ENCODE data around the gene EGR2. TPM values are rescaled to one million over a fixed set of nuclear protein-coding genes. Genes with fewer than 3 reads are reported as not detected.

The EGR2 gene
- 3.7 TPM for total RNA-seq

DNA sequence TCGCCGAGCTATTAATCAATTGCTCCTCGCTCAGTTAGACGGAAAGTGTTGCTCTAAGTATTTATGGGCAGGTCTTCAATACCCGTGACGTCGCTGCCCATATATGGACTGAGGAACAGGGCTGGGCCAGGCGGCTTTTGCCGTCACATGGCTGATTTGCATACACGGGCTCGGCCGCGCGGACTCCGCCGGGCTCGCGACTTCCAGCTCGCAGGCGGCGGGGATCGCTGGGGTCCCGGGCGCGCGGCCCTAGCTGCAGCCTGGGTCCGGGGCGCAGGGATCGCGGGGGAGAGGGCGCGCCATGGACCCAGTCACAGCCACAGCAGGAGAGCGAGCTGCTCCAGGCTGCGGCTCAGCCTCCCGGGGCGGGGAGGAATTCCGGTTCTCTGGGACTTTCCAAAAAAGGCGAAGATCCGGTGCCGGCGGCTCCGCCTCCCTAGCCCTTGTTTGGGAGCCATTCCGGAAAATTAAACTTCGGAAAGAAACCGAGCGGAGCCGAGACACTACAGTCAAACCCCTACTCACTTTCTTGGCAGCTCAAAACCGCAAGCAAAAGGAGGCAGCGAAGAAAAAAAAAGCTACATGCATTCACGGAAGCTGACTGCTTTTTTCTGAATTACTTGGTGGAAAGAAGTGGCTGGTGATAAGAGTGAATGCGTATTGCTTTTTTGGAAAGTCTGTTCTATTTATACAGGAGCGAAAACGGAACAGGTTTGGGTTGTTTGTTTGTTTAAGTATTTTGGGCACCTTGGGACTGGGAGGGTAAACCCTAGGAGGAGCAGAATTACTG is at the start of gene EGR2:
TSS of gene EGR2 (minus strand) at position 36 of the 790 bp plus-strand sequence. CDS start 337 bp downstream, outside the sequence.
- Histone ChIP-seq H3K36me3 (ENCODE audit: control insufficient read depth in 3 of 3, insufficient read depth in 3 of 3, low read length in 3 of 3) (no peaks in the 10 kb centered on the region), H3K9ac (ENCODE audit: low read depth in 1 of 3, low read length in 3 of 3) (peak within 1 kb of the TSS; percentile 75 to 90 (median 87)), H3K4me3 (ENCODE audit: low read length in 3 of 3) (peak within 1 kb of the TSS; percentile 83 to 98 (median 94)), H3K27me3 (ENCODE audit: control insufficient read depth in 3 of 3, insufficient read depth in 3 of 3, low read length in 3 of 3) (peaks cover 22 to 38% (median 35%) of the 10 kb centered on the region in 3 donors), H3K9me3 (ENCODE audit: control insufficient read depth in 3 of 3, low read length in 3 of 3) (no peaks in the 10 kb centered on the region), H3K27ac (ENCODE audit: low read depth, low read length) (peak within 1 kb of the TSS; percentile 89), H3K4me1 (ENCODE audit: control insufficient read depth in 3 of 3, insufficient read depth in 3 of 3, low read length in 3 of 3) (peaks cover 26 to 38% (median 31%) of the 10 kb centered on the region in 3 donors)

DNA sequence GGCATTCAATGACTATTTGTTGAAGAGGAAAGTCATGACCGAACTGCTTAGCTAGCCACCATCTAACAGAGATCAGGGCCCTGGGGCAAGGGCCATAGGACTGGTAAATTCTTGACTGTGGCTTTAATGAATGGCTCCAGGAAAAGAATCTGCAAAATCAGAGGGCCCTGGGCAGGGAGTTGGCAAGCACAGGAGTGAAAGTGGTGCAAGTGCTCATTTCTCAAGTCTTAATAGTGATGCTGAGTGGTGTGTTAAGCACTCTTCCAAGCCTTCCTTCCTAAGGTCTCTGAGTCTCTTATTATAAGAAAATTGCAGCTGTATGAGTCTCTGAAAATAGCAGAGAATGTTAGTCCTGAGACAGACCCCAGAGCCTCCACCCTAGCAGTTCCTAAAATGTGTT is 46.3 kb upstream of the EGR2 start:
- H3K27me3 ChIP-seq (ENCODE audit: control insufficient read depth in 3 of 3, insufficient read depth in 3 of 3, low read length in 3 of 3) = no peaks in the 10 kb centered on the region
- H3K9me3 ChIP-seq (ENCODE audit: control insufficient read depth in 3 of 3, low read length in 3 of 3) = no peaks in the 10 kb centered on the region
- no peak overlapping the region for H3K4me3 ChIP-seq (ENCODE audit: low read length in 3 of 3)
- H3K36me3 ChIP-seq (ENCODE audit: control insufficient read depth in 3 of 3, insufficient read depth in 3 of 3, low read length in 3 of 3) = no peaks in the 10 kb centered on the region
- no peak overlapping the region for H3K9ac ChIP-seq (ENCODE audit: low read depth in 1 of 3, low read length in 3 of 3)
- H3K27ac ChIP-seq (ENCODE audit: low read depth, low read length) = no peak overlapping the region
- no peaks in the 10 kb centered on the region for H3K4me1 ChIP-seq (ENCODE audit: control insufficient read depth in 3 of 3, insufficient read depth in 3 of 3, low read length in 3 of 3)

- no peaks in the 10 kb centered on the region for H3K27me3 ChIP-seq (ENCODE audit: control insufficient read depth in 3 of 3, insufficient read depth in 3 of 3, low read length in 3 of 3)
- H3K9ac ChIP-seq (ENCODE audit: low read depth in 1 of 3, low read length in 3 of 3) = no peak overlapping the region
- H3K4me3 ChIP-seq (ENCODE audit: low read length in 3 of 3) = no peak overlapping the region
- no peaks in the 10 kb centered on the region for H3K4me1 ChIP-seq (ENCODE audit: control insufficient read depth in 3 of 3, insufficient read depth in 3 of 3, low read length in 3 of 3)
- H3K27ac ChIP-seq (ENCODE audit: low read depth, low read length) = no peak overlapping the region
- no peaks in the 10 kb centered on the region for H3K36me3 ChIP-seq (ENCODE audit: control insufficient read depth in 3 of 3, insufficient read depth in 3 of 3, low read length in 3 of 3)
- H3K9me3 ChIP-seq (ENCODE audit: control insufficient read depth in 3 of 3, low read length in 3 of 3) = no peaks in the 10 kb centered on the region
These were observed 45.3 kb upstream of the EGR2 start for GRCh38 chr10:62861507-62861906.

DNA sequence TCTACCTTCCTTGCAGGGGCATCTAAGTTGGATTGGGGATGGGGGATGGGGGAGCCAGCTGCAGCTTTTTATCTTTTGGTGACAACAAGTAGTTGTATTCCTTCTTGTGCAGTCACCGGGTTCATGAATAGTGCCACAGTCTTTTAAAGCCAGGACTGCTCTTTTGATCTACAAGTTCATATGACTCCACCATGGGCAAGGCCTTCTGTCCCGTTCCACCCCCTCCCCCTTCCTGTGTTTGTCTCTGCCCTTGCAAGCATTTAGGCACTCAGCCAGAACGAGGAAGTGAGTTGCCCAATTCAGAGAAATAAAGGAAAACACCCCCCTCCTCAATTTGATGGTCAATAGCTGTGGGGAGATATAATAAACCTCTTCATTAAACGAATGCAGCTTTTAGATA is 44.8 kb upstream of the EGR2 start:
- Histone ChIP-seq H3K4me3 (ENCODE audit: low read length in 3 of 3) (no peak overlapping the region), H3K27me3 (ENCODE audit: control insufficient read depth in 3 of 3, insufficient read depth in 3 of 3, low read length in 3 of 3) (no peaks in the 10 kb centered on the region), H3K9ac (ENCODE audit: low read depth in 1 of 3, low read length in 3 of 3) (no peak overlapping the region), H3K27ac (ENCODE audit: low read depth, low read length) (no peak overlapping the region), H3K36me3 (ENCODE audit: control insufficient read depth in 3 of 3, insufficient read depth in 3 of 3, low read length in 3 of 3) (no peaks in the 10 kb centered on the region), H3K9me3 (ENCODE audit: control insufficient read depth in 3 of 3, low read length in 3 of 3) (no peaks in the 10 kb centered on the region), H3K4me1 (ENCODE audit: control insufficient read depth in 3 of 3, insufficient read depth in 3 of 3, low read length in 3 of 3) (no peaks in the 10 kb centered on the region)

- Histone ChIP-seq H3K27ac (ENCODE audit: low read depth, low read length) (no peak overlapping the region), H3K36me3 (ENCODE audit: control insufficient read depth in 3 of 3, insufficient read depth in 3 of 3, low read length in 3 of 3) (no peaks in the 10 kb centered on the region), H3K9ac (ENCODE audit: low read depth in 1 of 3, low read length in 3 of 3) (no peak overlapping the region), H3K4me3 (ENCODE audit: low read length in 3 of 3) (no peak overlapping the region), H3K4me1 (ENCODE audit: control insufficient read depth in 3 of 3, insufficient read depth in 3 of 3, low read length in 3 of 3) (no peaks in the 10 kb centered on the region), H3K27me3 (ENCODE audit: control insufficient read depth in 3 of 3, insufficient read depth in 3 of 3, low read length in 3 of 3) (no peaks in the 10 kb centered on the region), H3K9me3 (ENCODE audit: control insufficient read depth in 3 of 3, low read length in 3 of 3) (no peaks in the 10 kb centered on the region)
These were observed 42.2 kb upstream of the EGR2 start for GRCh38 chr10:62858364-62858763.

DNA sequence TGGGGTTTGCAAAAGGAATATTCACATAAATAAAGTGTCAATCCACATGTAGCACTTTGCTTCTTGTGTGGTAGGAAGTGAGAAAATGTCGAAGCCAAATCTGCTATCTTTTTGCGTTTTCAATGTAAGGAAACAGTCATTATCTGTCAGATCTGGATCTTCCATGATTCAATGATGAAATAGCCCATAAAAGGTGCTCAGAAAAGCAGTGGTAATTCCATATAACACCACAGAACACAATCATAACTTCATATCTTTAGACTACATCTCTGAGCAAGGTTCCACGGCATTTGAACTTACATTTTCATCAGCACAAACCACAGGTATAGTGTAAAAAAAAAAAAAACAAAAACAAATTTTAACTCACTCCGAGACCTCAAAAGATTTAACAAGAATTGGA is 39.9 kb upstream of the EGR2 start:
- Histone ChIP-seq H3K4me1 (ENCODE audit: control insufficient read depth in 3 of 3, insufficient read depth in 3 of 3, low read length in 3 of 3) (no peaks in the 10 kb centered on the region), H3K36me3 (ENCODE audit: control insufficient read depth in 3 of 3, insufficient read depth in 3 of 3, low read length in 3 of 3) (no peaks in the 10 kb centered on the region), H3K4me3 (ENCODE audit: low read length in 3 of 3) (no peak overlapping the region), H3K9ac (ENCODE audit: low read depth in 1 of 3, low read length in 3 of 3) (no peak overlapping the region), H3K27me3 (ENCODE audit: control insufficient read depth in 3 of 3, insufficient read depth in 3 of 3, low read length in 3 of 3) (no peaks in the 10 kb centered on the region), H3K27ac (ENCODE audit: low read depth, low read length) (no peak overlapping the region), H3K9me3 (ENCODE audit: control insufficient read depth in 3 of 3, low read length in 3 of 3) (no peaks in the 10 kb centered on the region)

GRCh38 chr10:62853710-62854109 is 37.5 kb upstream of the EGR2 start:
- no peak overlapping the region for H3K27ac ChIP-seq (ENCODE audit: low read depth, low read length)
- H3K36me3 ChIP-seq (ENCODE audit: control insufficient read depth in 3 of 3, insufficient read depth in 3 of 3, low read length in 3 of 3) = no peaks in the 10 kb centered on the region
- H3K9me3 ChIP-seq (ENCODE audit: control insufficient read depth in 3 of 3, low read length in 3 of 3) = no peaks in the 10 kb centered on the region
- H3K4me1 ChIP-seq (ENCODE audit: control insufficient read depth in 3 of 3, insufficient read depth in 3 of 3, low read length in 3 of 3) = no peaks in the 10 kb centered on the region
- H3K9ac ChIP-seq (ENCODE audit: low read depth in 1 of 3, low read length in 3 of 3) = no peak overlapping the region
- H3K4me3 ChIP-seq (ENCODE audit: low read length in 3 of 3) = no peak overlapping the region
- no peaks in the 10 kb centered on the region for H3K27me3 ChIP-seq (ENCODE audit: control insufficient read depth in 3 of 3, insufficient read depth in 3 of 3, low read length in 3 of 3)

DNA sequence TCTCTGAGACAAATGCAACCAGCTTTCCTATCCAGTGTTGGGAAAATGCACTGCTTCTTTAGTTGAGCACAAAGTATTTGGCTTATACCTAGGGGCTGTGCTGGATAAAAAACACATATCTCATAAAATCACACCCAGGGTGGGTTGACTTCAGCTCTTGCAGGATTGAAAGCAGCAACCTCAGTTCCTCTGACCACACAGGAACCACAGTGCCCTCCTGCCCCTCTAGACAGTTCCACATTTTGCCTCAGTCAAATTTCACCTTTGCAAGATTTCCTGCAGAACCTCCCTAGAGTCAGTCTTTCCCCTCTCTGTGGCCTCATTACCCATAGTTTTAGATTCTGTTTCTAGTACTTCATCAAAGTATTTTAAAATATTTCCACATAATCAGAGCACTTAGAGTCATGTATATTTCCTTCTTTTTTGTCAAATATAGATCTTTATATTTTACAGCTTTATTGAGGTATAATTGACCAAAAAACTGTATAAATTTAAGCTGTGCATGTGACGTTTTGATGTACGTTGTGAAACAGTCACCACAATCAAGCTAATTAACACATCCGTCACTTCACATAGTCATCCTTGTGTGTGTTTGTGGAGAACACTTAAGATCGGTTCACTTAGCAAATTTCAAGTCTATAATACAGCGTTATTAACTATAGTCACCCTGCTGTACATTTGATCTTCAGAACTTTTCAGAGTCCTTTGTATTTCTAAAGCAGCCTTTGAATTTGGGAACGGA is 37.0 kb upstream of the EGR2 start:
- no peaks in the 10 kb centered on the region for H3K4me1 ChIP-seq (ENCODE audit: control insufficient read depth in 3 of 3, insufficient read depth in 3 of 3, low read length in 3 of 3)
- H3K27ac ChIP-seq (ENCODE audit: low read depth, low read length) = no peak overlapping the region
- no peaks in the 10 kb centered on the region for H3K27me3 ChIP-seq (ENCODE audit: control insufficient read depth in 3 of 3, insufficient read depth in 3 of 3, low read length in 3 of 3)
- no peaks in the 10 kb centered on the region for H3K36me3 ChIP-seq (ENCODE audit: control insufficient read depth in 3 of 3, insufficient read depth in 3 of 3, low read length in 3 of 3)
- H3K9ac ChIP-seq (ENCODE audit: low read depth in 1 of 3, low read length in 3 of 3) = no peak overlapping the region
- H3K9me3 ChIP-seq (ENCODE audit: control insufficient read depth in 3 of 3, low read length in 3 of 3) = no peaks in the 10 kb centered on the region
- no peak overlapping the region for H3K4me3 ChIP-seq (ENCODE audit: low read length in 3 of 3)

DNA sequence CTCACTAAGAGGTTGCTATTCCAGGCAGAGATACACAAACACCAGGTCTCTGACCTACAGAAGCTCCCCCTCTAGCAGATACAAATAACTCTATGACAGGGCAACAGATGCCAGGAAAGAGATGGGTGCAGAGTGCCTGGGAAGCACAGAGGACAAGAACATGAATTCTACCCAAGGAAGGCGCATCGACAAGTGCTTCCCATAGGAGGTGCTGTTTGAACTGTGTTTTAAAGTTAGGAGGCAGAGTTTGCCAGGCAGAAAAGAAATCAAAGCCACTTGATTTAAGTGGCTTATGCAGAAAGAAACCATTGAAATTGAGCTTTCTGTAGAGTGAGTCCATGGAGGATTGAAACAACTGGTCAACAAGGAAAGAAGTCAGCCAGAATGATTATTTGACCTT is 35.3 kb upstream of the EGR2 start:
- H3K27me3 ChIP-seq (ENCODE audit: control insufficient read depth in 3 of 3, insufficient read depth in 3 of 3, low read length in 3 of 3) = no peaks in the 10 kb centered on the region
- H3K4me3 ChIP-seq (ENCODE audit: low read length in 3 of 3) = no peak overlapping the region
- H3K36me3 ChIP-seq (ENCODE audit: control insufficient read depth in 3 of 3, insufficient read depth in 3 of 3, low read length in 3 of 3) = no peaks in the 10 kb centered on the region
- H3K9ac ChIP-seq (ENCODE audit: low read depth in 1 of 3, low read length in 3 of 3) = no peak overlapping the region
- H3K4me1 ChIP-seq (ENCODE audit: control insufficient read depth in 3 of 3, insufficient read depth in 3 of 3, low read length in 3 of 3) = no peaks in the 10 kb centered on the region
- no peak overlapping the region for H3K27ac ChIP-seq (ENCODE audit: low read depth, low read length)
- H3K9me3 ChIP-seq (ENCODE audit: control insufficient read depth in 3 of 3, low read length in 3 of 3) = peaks cover 0 to 7% (median 0%) of the 10 kb centered on the region in 3 donors

GRCh38 chr10:62850646-62851045 is 34.5 kb upstream of the EGR2 start:
- no peaks in the 10 kb centered on the region for H3K36me3 ChIP-seq (ENCODE audit: control insufficient read depth in 3 of 3, insufficient read depth in 3 of 3, low read length in 3 of 3)
- no peaks in the 10 kb centered on the region for H3K27me3 ChIP-seq (ENCODE audit: control insufficient read depth in 3 of 3, insufficient read depth in 3 of 3, low read length in 3 of 3)
- H3K9ac ChIP-seq (ENCODE audit: low read depth in 1 of 3, low read length in 3 of 3) = no peak overlapping the region
- H3K4me1 ChIP-seq (ENCODE audit: control insufficient read depth in 3 of 3, insufficient read depth in 3 of 3, low read length in 3 of 3) = no peaks in the 10 kb centered on the region
- H3K9me3 ChIP-seq (ENCODE audit: control insufficient read depth in 3 of 3, low read length in 3 of 3) = peaks cover 0 to 7% (median 0%) of the 10 kb centered on the region in 3 donors
- H3K27ac ChIP-seq (ENCODE audit: low read depth, low read length) = no peak overlapping the region
- no peak overlapping the region for H3K4me3 ChIP-seq (ENCODE audit: low read length in 3 of 3)

Measured in skeletal muscle tissue (tissue), 4 donors.